ENCODE measurements around the gene TBX1.

TBX1 gene

DNA sequence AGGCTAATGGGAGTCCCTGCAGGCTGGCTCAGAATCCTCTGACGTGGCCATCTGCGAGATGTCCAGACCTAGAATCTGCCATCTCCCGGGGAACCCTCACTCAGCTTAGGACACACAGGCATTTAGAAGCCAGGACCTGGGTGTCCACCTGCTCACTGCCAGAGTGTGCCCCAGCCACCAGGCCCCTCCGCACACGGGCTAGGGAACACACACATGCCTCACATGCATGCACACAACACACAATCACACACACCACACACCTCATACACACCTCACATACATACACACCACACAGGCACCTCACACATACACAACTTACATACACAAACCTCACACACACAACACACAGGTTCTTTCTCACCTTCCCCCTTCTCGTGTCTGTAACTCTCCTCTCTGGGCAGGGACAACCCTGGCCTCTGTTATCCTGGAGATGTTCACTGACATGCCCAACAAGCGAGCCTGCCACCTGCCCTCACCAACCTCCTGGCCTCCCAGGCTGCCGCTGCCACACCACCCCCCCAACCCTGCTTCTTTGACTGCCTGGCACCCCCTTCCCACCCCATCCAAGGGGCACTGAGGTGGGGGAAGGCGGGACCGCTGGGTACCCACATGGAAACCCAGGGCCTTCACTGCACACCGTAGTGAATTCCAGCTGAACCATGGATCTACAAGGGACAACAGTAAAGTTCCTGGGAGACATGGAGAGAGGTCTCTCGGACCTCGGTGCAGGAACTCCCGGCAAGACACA lies 56.0 kb downstream of the TBX1 start:
- DNase-seq: no peak

All from NCI-H524 (cell line).